Measurements from ENCODE around the gene MOSPD3. TPM values are rescaled to one million over a fixed set of nuclear protein-coding genes. Genes with fewer than 3 reads are reported as not detected.

The MOSPD3 gene
- polyA plus RNA-seq, 1 donor (not counting 4 experiments of a cell fraction or from before 2014, with no cell fraction given), result 5.5 TPM

GRCh38 chr7:100649826-100650565, 37.7 kb downstream of the MOSPD3 start:
- FAIRE-seq (no peak), DNase-seq (ENCODE audit: low read depth, low spot score) (no peak)
- dilution Hi-C loops (cut with MboI; ENCODE audit: extremely low pct_ligation_motif_present, low sequenced_read_pairs), result no loop called here
- Histone ChIP-seq H3K36me3 (ENCODE audit: control insufficient read depth in 2 of 2, extremely low read depth in 1 of 2, insufficient read depth in 2 of 2, low read length in 2 of 2) (no peaks in the 10 kb centered on the region), H3K9ac (ENCODE audit: control insufficient read depth, extremely low read depth, insufficient read depth, low read length) (no peak overlapping the region), H3K9me3 (ENCODE audit: control insufficient read depth, low read depth, low read length) (no peaks in the 10 kb centered on the region), H3K4me3 (ENCODE audit: control insufficient read depth in 2 of 3, extremely low read depth in 1 of 3, insufficient read depth in 2 of 3, low read depth in 1 of 3, low read length in 3 of 3) (no peak overlapping the region), H3K79me2 (ENCODE audit: control insufficient read depth, insufficient read depth, low read length) (no peaks in the 10 kb centered on the region), H3K27me3 (ENCODE audit: control insufficient read depth, extremely low read depth, insufficient read depth, low read length) (peaks cover 5% of the 10 kb centered on the region), H4K20me1 (ENCODE audit: control insufficient read depth, extremely low read depth, insufficient read depth, low read length) (no peaks in the 10 kb centered on the region), H3K9me1 (ENCODE audit: control insufficient read depth, extremely low read depth, insufficient read depth, low read length) (no peaks in the 10 kb centered on the region), H3K27ac (ENCODE audit: control insufficient read depth, insufficient read depth, low read length) (no peak overlapping the region), H3K4me1 (ENCODE audit: control insufficient read depth, extremely low read depth, insufficient read depth, low read length) (no peaks in the 10 kb centered on the region), H2AFZ (ENCODE audit: control insufficient read depth, low read length) (no peak overlapping the region), H3K4me2 (ENCODE audit: control insufficient read depth, extremely low read depth, insufficient read depth, low read depth, low read length) (no peak overlapping the region)
- TF ChIP-seq, protein P1, sequence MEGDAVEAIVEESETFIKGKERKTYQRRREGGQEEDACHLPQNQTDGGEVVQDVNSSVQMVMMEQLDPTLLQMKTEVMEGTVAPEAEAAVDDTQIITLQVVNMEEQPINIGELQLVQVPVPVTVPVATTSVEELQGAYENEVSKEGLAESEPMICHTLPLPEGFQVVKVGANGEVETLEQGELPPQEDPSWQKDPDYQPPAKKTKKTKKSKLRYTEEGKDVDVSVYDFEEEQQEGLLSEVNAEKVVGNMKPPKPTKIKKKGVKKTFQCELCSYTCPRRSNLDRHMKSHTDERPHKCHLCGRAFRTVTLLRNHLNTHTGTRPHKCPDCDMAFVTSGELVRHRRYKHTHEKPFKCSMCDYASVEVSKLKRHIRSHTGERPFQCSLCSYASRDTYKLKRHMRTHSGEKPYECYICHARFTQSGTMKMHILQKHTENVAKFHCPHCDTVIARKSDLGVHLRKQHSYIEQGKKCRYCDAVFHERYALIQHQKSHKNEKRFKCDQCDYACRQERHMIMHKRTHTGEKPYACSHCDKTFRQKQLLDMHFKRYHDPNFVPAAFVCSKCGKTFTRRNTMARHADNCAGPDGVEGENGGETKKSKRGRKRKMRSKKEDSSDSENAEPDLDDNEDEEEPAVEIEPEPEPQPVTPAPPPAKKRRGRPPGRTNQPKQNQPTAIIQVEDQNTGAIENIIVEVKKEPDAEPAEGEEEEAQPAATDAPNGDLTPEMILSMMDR (optimal IDR thresholded peaks at IDR 0.05 in 1 of 3, IDR thresholded peaks at IDR 0.05 in 1 of 3, conservative IDR thresholded peaks at IDR 0.05 in 1 of 3; ENCODE audit: extremely low read depth in 1 of 3, insufficient read depth in 2 of 3, low read length in 3 of 3), result no peak
- TF ChIP-seq EZH2 (IDR thresholded peaks at IDR 0.05; ENCODE audit: low read length), result no peak

DNA sequence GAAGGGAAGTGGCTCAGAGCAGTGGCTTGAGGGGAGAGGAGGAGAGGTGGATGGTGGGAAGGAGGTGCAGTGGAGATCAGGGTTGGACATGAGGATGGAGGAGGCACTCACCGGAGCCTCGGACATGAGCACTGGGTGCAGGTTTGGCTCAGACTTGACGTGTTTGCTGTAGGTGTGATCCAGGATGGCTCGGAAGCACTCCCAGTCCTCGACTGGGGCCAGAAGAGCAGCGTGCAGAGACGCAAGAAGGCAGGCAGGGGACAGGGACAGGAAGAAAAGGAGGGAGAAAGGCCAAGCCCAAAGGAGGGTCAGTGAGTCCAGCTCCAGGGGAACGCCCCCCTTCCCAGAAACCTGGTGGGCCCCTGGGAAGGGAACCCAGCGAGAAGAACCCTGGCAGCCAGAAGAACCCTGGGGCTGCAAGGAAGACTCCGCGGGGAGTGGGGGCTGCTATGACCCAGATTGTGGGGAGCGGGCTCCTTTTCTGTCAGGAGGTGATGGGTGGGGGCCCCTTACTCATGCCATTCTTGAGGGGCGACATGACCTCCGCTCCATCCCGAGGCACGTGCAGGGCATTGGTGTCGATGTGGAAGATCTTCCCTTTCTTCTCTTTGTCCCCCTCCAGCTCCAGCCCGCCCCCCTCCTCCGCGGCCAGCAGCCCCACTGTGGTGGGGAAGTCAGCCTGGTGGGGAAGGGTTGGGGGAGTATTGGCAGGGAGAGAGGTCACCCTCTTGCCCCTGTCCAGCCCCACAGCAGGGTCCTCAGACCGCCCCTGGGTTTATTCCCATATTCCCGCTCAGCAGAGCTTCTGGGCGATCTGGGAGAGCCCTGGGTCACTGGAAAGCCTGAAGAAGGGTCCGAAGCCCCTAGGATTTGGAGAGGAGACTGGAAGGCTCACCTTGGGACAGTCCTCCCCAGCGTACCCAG, 42.8 kb downstream of the MOSPD3 start:
- H3K27ac ChIP-seq (ENCODE audit: control insufficient read depth, insufficient read depth, low read length), result no peak overlapping the region
- H3K27me3 ChIP-seq (ENCODE audit: control insufficient read depth, extremely low read depth, insufficient read depth, low read length), result peaks cover 25% of the 10 kb centered on the region
- no peaks in the 10 kb centered on the region for H4K20me1 ChIP-seq (ENCODE audit: control insufficient read depth, extremely low read depth, insufficient read depth, low read length)
- H3K4me3 ChIP-seq (ENCODE audit: control insufficient read depth in 2 of 3, extremely low read depth in 1 of 3, insufficient read depth in 2 of 3, low read depth in 1 of 3, low read length in 3 of 3), result no peak overlapping the region
- no peak overlapping the region for H3K9ac ChIP-seq (ENCODE audit: control insufficient read depth, extremely low read depth, insufficient read depth, low read length)
- TF ChIP-seq, protein P1 (optimal IDR thresholded peaks at IDR 0.05 in 1 of 3, IDR thresholded peaks at IDR 0.05 in 1 of 3, conservative IDR thresholded peaks at IDR 0.05 in 1 of 3; ENCODE audit: extremely low read depth in 1 of 3, insufficient read depth in 2 of 3, low read length in 3 of 3), result no peak
- TF ChIP-seq EZH2 (IDR thresholded peaks at IDR 0.05; ENCODE audit: low read length), result no peak
- no peaks in the 10 kb centered on the region for H3K79me2 ChIP-seq (ENCODE audit: control insufficient read depth, insufficient read depth, low read length)
- H3K4me2 ChIP-seq (ENCODE audit: control insufficient read depth, extremely low read depth, insufficient read depth, low read depth, low read length), result no peak overlapping the region
- no peaks in the 10 kb centered on the region for H3K4me1 ChIP-seq (ENCODE audit: control insufficient read depth, extremely low read depth, insufficient read depth, low read length)
- no peaks in the 10 kb centered on the region for H3K36me3 ChIP-seq (ENCODE audit: control insufficient read depth in 2 of 2, extremely low read depth in 1 of 2, insufficient read depth in 2 of 2, low read length in 2 of 2)
- DNase-seq (ENCODE audit: low read depth, low spot score) (no peak), FAIRE-seq (no peak)
- dilution Hi-C loops (cut with MboI; ENCODE audit: extremely low pct_ligation_motif_present, low sequenced_read_pairs), result no loop called here
- no peaks in the 10 kb centered on the region for H3K9me3 ChIP-seq (ENCODE audit: control insufficient read depth, low read depth, low read length)
- H3K9me1 ChIP-seq (ENCODE audit: control insufficient read depth, extremely low read depth, insufficient read depth, low read length), result no peaks in the 10 kb centered on the region
- H2AFZ ChIP-seq (ENCODE audit: control insufficient read depth, low read length), result no peak overlapping the region
